Anterior cingulate cortex (tissue), 58 donors: ENCODE measurements around the gene DOCK4.

Experiments used
- DNase-seq, 58 donors: peaks; one replicate each; lab custom pipeline; 2025; lab: John Stamatoyannopoulos, UW

DOCK4 gene

DNA sequence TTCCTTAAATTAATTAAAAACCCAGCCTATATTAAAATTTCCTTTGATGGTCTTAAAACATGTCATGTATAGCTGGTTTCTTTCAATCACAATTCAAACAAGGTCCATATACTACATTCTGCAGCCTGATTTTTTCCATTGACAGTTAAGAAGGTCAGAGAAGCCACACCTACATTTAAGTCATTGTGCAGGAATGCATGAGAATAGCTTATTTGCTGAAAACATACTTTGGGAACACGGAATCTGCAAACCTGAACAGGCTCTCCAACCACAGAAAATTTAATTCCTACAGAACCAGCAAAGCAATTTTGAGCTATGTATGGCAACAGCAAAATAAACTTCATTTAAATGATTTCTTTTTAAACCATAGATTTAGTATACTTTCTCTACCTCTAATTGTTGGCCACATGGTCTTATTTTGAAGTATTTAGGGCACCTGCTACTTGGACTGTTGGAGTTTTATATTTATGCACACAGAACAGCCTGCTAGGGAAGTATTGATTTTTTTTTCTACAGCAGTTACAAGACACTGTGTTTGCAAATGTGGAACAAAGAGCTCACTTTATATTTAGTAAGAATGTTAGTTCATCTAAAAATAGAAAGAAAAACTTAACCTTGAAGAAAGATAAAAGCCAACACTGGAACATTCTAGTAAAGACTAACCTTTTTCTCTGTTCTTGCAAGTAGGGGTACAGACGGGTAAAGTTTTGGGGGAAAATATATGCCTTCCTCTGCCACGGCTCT, 403.0 kb downstream of the DOCK4 start:
- DNase-seq = no peak

DNA sequence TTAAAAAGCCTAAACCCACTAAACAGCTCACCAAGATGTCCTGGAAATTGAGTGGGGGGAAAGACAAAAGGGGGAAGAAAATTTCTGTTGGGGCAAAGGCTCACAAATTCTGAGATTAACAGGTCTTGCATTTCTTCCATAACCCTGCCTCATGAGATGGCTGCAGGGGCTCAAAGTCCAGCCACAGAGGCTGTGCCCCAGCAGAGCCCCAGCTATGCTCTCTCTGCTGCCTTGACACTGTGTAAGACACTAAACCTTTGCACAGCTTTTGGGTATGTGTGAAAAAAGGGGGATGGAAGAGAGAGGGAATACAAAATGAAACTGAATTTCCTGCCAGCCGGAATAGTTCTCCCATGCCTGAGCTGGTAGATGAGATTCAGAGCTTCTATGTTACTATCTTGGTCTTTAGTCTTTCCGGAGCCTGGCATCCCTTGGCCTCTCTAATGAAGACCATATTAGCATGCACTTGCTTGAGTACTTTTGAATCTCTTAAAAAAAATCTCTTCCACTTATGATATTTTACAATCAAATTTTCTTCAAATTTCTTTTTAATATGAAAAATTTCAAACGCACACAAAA, 403.9 kb downstream of the DOCK4 start:
- no peak for DNase-seq

DNA sequence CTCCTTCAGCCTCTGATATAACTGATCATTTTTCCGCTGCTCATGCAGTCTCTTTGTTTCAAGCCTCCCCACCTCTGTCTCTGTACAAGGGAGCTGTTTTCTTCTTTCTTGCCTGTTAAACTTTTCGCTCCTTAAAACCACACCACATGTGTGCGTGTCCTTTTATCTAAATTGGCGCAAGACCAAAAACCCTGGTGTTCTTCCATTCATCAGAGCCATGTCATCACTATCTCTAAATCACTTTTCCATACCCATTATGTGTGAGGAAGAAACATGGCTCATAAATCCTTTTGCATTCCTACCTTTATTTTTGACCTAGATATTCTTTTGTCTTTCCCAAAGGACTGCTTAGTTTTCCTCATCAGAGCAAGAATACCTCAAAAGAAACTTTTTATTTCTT, 404.9 kb downstream of the DOCK4 start:
- no peak for DNase-seq

DNA sequence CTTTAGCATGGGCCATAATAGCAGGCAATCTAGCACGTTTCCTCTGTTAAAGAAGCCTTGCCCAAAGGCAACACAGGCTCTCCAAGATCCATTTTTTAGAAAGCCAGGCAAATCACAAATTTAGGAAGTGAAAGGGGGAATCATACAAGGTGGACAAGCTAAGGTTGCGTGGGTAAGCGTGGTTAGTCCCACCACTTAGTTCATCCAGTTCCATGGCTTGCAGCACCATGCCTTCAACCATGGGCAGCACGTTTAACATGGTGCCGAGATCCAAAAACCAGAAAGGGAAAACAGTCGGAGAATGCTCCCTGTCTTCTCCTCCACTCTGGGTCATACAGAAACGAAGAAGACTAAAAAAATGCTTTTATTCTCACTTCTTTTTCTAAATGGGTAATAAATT, 409.5 kb downstream of the DOCK4 start:
- no peak for DNase-seq

DNA sequence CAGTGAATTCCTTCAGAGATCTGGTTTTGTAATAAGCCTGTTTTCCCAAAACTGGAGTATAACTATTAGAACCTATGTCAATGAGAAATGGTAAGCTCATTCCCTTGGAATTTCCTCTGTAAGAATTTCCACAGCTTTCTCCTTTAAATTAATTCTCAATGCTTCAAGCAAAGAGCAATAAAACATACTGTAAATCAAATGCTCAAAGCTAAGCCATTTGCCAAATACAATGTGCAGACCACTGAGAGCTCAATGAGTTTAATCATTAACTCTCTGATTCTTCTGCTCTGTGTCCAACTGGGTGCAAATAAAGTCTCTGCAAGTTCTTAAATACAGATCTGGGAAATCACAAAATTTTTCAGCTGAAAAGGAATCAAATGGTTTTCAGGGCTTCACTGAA, 416.3 kb downstream of the DOCK4 start:
- DNase-seq = no peak

DNA sequence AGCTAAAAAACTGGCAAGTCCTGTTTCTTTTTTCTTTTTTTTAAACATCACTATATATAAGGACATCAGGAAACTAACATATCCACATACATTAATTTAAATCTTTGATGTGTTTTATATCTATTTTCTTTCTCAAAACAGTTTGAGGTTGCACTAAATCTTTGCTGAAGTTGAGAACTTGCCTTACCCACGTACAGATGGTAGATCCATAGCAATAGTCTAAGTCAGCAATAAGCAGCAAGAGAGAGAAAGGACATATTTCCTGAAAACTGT, 417.2 kb downstream of the DOCK4 start:
- DNase-seq = no peak

DNA sequence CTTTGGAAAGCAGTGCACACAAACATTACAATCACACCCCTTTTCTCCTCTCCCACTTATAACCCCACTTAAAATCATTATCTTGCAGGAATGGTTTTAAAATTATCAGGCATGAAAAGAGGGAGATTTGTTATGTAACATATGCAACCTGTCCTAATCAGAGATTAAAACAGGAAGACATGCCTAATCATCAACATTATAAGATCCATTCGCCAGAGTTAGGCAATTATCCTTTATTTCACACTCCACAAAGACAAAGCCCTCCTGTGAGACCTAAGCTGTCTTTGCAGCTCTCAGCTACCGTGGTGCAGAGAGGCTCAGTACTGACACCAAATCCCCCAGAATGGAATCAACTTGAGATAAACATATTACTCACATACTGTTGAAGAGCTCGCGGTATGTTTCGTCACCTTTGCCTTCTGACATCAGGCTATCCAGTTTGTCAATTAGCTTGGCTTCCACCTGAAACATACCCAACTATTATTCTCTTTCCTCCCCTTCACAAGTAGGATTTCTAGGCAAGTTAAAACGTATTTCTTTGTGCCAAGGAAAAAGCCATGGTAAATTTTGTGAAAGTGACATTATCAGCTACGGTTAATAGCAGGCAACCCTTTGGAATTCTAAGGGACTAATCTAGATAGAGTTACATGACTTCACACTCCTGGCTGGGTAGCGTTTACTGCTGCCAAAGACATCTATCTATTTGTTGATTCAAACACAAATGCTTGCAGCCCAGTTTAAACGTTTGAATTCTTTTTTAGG, 417.7 kb downstream of the DOCK4 start:
- no peak for DNase-seq

DNA sequence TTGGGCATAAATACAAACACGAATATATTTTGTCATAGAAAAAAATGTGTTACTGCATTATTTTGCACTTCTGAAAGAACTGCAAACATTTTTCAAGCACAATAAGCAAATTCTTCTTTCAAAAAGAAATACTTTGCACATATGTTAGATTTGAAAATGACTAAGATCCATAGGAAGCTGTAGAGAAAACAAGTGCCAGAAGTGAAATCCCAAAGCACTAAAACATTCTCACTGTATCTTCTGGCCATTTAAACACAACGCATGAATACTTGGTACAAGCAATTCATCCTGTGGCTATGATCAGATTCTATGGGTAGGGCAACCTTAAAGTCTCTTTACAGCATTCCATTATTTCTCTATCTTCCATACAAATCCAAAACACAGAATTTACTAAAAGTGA, 418.5 kb downstream of the DOCK4 start:
- no peak for DNase-seq

DNA sequence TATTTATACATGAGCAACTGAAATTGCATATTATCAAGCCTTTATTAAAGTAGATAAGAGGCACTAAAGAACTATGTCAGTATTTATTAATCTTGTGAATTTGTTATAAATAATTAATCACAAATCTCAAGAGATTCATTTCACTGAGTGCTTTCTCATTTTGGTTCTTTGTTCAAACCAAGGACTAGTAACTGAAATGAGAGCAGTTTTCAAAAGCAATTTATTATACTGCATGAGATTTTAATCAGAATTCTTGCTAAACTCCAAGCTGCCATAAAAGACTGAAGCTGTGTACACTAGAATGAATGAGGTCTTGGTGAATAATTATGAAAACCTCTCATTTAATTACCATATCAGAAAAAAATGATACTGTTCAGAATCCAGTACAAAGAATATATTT, 419.1 kb downstream of the DOCK4 start:
- no peak for DNase-seq

DNA sequence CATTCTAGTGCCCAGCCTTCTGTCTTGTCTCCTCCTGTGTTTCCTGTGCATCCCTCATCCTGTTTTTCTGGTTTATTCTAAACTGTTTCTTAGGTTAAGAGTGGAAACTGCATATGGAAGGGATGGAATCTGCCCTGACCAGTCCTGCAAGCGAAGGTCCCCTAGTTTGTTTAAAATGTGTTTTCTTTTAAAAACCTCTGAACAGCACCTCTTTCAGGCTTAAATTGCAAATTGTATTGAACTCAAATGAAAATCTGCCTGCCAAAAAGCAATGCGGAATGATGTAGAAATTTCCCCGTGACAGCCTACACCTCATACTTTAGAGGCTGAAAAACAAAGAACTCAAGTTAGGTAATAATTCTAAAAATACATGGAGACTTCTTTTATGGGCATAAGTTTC, 421.1 kb downstream of the DOCK4 start:
- DNase-seq = no peak

DNA sequence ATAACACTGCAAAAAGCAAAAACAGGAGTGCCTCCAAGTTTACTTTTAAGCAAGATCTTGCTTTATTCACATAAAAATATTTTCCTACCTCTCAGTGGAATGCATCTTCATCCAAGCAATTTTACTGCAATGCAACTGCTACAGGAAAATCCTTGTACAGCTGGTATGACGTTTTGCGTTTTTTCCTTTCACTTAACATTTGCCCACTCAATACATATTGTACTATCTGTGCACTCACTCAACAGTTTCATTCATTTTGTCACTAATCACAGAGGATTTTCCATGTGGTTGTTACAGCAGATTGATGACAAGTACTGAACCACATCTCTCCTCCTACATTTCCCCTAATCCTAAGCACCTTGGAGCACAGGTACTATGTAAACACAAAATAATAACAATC, 421.9 kb downstream of the DOCK4 start:
- DNase-seq = peak in 1 of 58 donors; percentile 24

DNA sequence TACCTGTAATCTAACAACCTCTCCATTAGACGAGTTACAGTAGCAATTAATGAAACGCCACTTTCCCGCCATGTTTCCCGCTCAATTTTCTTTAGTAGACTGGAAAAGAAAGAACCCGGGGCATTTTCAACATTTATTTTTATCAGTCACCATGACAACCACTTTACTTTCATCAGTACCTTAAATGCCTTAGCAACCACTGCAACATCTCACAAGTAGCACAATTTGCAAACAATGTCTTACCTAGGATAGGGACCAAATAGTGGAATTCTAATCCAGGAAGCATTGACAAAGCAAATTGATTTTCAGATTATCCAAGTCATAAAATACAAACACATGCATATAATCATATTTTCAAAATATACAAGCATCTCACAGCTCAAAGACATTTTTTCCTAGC, 422.3 kb downstream of the DOCK4 start:
- DNase-seq = no peak

DNA sequence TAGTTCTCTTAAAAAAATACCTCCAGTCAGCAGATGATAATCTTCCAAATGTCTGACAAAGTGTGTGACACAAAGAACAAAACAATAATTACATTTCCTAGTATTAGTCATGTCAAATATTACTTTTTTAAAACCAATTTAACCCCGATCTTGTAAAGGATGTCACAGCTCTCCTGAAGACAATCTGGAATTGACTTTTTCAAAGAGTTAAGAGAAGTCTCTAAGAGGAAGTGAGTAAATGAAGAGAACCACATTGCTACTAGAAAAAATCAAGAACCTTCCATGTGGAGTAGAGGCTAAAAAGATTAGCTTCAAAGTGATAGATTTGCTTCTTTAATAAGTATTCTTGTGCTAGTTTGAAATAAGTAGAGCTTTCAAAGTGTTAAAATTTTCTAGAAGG, 425.7 kb downstream of the DOCK4 start:
- DNase-seq = no peak

DNA sequence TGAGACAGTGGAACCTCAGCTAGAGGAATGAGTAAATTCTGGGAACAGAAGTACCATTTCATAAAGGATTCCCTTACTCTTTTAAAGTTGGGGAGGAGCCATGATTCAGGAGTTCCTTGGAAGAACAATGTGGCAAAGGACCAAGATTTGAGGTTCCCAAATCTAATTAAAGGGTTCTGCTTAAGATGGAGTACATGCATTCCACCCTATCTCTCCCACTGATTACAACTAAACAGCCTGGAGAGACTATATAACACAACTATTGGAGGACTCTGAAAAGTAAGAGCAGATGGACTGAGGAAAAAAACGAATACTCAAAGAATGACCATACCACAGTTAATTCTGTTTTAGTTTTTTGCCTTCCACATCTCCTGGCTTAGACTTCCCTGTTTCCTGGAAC, 431.0 kb downstream of the DOCK4 start:
- no peak for DNase-seq

DNA sequence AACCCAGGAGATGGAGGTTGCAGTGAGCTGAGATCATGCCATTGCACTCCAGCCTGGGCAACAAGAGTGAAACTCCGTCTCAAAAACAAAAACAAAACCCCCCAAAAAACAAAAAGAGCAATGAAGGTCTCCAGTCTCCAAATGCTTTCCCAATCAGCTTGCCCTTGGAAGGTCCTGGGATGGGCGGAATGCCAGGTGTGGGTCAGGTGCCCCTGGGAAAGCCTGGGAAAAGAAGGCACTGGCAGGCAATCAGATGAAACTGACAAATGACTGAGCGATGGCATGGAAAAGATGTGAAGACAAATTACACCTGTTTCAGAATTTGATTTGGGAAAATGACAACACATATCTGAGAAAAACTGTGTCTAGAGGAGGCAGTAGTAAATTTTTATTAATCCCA, 433.5 kb downstream of the DOCK4 start:
- no peak for DNase-seq

DNA sequence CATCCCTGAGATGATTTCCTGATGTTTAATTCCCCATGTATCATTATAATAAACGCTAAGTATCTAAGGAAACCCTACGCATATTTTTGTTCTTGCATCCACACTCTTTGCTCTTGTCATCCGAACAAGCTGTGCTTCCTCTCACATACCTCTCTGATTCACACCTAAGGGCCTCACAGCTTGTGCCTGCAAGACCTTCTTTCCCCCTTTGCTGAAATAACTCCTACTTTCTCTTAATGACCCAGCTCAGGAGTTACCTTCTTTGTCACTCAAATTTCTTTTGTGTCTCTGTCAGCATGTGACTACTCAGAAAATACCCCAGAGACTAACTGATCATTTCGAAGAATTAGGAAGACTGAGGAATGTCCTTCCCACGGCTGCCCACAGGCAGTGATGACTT, 434.6 kb downstream of the DOCK4 start:
- DNase-seq = no peak

DNA sequence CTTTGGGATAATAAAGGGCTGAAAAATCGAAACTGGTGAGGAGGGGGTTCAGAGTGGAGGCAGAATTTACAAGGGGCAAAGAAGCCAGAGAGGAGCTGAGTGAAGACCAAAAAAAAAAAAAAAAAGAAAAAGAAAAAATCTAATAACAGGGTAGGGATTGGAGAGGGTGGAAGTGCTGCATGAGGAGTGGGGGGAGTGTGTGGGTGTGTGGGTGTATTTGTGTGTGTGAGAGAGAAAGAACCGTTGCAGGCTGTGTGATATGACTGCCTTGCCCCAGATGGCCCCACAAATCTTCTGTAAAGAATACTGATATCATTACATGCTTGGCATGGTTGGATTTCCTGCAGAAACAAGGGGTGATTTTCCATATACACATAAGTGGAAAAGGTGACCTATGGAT, 436.1 kb downstream of the DOCK4 start:
- DNase-seq = no peak

DNA sequence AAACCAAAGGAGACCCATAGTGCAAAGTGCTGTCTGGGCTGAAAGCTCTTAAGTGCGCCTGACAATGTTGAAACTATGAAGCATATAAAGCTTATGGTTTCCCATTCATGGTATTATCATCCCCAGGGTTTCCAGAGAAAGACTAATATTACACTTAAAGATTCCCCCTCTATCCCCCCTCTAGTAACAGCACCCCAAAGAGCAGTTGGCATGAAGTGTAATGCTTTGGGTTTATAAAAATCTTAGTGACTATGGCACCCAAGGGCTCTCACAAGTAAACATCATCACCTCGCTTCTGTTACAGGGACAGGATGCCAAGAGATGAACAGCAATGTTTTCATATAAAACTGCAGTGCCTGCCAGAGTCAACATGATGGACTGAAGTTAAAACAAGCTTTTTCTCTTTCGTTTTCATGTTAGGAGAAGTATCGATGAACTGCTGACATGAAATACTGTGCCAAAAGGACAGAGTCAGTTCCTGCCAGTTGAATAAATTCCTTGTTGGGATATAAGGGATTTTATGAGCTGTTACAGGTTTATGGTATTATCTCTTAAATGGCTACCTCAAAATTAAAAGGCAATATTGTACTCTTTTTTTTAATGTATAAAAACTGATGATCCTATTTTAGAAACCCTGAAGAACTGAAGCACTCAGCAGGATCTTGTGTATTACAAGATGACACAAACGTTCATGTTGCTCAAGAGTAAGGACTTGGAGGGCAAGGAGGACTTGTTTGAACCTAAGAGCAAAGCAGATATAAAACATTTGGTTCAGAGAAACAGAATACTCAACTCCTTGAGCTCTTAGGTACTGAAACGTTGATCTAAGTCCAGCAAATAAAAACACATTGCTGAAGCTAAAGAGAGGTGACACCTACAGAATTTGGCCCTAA, 440.2 kb downstream of the DOCK4 start:
- no peak for DNase-seq

DNA sequence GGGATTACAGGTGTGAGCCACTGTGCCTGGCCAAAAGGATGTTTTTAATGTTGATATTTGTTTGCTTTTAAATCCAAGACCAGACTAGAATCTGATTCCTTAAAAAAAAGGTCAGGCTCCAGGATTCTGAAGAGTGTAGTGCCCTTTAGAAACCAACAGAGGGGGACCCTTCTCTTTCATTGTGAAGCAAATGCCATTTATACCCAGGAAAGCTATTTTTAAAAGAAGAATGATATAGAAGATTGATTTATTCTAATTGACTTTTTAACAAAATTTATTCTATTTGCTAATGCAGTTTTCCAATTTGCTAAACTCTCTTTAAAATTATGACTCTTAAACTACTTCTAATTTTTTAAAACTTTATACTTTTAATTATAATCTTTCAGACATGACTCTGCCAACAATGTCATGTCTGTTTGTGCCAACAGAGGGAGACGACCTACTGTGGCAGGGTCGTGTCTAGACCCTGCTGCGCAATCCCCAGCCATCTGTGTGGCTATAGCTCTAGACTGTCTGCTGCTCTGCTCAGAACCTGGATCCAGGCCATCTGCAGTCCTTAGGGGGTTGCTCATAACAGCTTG, 442.9 kb downstream of the DOCK4 start:
- no peak for DNase-seq

DNA sequence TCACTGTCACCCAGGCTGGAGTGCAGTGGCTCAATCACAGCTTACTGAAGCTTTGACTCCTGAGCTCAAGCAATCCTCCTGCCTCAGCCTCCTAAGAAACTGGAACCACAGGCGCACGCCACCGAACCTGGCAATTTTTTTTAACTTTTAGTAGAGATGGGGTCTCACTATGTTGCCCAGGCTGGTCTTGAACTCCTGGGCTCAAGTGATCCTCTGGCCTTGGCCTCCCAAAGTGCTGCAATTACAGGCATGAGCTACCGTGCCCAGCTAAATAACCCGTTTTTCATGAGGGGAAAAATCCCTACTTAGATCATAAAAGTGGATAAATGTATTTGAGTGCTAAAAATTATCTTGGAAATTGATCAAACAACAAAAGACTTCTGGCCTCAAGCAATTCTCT, 443.4 kb downstream of the DOCK4 start:
- DNase-seq = no peak

DNA sequence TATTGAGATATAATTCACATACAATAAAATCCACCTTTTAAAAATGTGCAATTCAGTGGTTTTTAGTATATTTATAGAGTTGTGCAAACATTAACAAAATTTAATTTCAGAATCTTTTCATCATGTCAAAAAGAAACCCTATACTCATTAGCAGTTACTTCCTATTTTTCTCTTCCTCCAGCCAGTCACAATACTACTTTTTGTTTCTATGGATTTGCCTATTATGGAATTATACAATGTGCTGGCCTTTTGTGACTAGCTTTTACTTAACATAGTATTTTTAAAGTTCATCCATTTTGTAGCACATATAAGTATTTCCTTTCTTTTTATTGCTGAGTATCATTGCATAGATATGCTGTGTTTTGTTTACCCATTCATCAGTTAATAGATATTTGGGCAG, 444.0 kb downstream of the DOCK4 start:
- no peak for DNase-seq
